Jurkat, Clone E6-1 (cell line): ENCODE measurements around the gene KCNC3.
"Not testable (repeated sequence)": the region's sequence is repeated elsewhere in the genome, so short reads cannot be mapped to it uniquely, and the experiment has no call there.

Experiments
- DNase-seq: peaks from one replicate; pipeline ENCODE4 v3.0.0-alpha.2; 2011; ENCODE audit warnings: low read depth, low spot score
- H3K4me3 ChIP-seq: 2 replicates; pipeline ENCODE4 v1.5.1; 2011; ENCODE audit warnings: mild to moderate bottlenecking, low read length, control low read depth, moderate library complexity

Gene KCNC3

GRCh38 chr19:50357178-50358100 lies 28.3 kb upstream of the KCNC3 start:
- DNase-seq: peak; percentile 72
- peak overlapping the region; percentile 60 for H3K4me3 ChIP-seq

DNA sequence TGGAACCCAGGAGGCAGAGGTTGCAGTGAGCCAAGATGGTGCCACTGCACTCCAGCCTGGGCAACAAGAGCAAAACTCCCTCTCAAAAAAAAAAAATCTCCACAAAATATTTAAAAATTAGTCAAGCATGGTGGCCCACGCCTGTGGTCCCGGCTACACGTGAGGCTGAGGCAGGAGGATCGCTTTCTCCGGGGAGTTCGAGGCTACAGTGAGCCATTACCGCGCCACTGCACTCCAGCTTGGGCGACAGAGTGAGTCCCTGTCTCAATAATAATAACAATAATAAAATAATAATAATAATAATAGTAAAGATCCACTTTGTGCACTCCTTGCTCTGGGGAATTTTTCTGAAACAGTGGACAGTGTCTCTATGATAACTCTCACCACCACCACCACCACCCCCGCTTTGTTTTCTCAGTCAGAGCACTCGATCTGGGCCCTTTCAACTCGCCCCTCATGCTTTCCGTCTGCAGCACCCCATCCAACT lies 27.6 kb upstream of the KCNC3 start:
- no peak overlapping the region for H3K4me3 ChIP-seq
- no peak for DNase-seq

- not testable (repeated sequence) for DNase-seq, H3K4me3 ChIP-seq
Observed at GRCh38 chr19:50353487-50353880, 24.3 kb upstream of the KCNC3 start.

- no peak overlapping the region for H3K4me3 ChIP-seq
- DNase-seq: no peak
Observed at GRCh38 chr19:50352242-50352641, 23.1 kb upstream of the KCNC3 start.

- DNase-seq: no peak
- H3K4me3 ChIP-seq: no peak overlapping the region
Observed at GRCh38 chr19:50349277-50350057, 20.3 kb upstream of the KCNC3 start.

- not testable (repeated sequence) for H3K4me3 ChIP-seq, DNase-seq
Observed at GRCh38 chr19:50347089-50347581, 18.0 kb upstream of the KCNC3 start.

DNA sequence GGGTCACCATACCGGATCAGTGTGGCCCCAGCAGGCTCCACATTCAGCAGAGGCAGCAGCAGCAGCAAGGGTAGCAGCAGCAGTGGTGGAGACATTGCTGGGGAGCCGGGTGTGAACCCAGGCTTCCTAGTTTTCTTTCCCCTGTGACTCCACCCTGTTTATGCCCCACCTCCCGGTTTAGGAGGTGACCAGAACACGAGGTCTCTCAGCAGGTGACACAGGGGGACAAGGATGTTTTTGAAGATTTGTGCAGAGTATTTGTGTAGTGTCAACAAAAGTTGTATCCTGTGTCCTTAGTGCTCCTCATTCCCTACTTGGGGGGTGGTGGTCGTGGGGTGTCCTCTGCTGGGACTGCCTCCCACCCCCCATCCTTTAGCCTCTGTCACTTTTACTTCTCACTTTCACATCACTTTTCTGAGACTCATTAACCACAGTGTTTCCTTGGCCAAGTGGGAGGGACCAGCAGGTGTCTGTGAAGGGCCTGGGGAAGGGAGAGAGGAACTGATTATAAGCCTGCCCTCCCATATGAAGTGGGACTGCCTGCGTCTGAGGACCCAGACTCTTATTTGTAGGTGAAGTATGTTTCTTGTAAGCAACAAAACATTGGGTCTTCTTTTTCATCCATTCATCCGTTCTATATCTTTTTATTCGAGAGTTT lies 15.6 kb upstream of the KCNC3 start:
- no peak overlapping the region for H3K4me3 ChIP-seq
- DNase-seq: no peak

GRCh38 chr19:50341091-50341564 lies 12.0 kb upstream of the KCNC3 start:
- DNase-seq: no peak

GRCh38 chr19:50340331-50340730 lies 11.2 kb upstream of the KCNC3 start:
- H3K4me3 ChIP-seq: no peak overlapping the region
- DNase-seq: no peak

More at GRCh38 chr19:50341091-50341564, 12.0 kb upstream of the KCNC3 start:
- no peak overlapping the region for H3K4me3 ChIP-seq

DNA sequence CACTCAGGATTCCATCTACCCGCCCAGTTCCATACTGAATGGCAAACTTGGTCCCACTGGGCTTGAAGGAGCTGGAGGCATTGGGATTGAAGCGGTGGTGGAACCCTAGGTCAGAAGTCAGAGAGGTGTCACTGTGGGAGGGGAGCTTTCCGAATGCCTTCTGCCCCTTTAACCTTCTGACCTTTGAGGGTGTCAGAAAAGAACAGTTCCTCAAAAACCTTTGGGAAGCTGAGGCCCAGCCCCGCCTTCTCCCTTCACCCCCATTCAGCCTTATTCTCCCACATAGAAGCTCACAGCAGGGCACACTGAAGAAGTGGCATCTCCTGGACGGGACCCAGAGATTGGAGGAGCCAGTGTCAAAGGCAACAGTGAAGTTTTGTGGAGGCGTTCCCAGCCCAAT lies 7.9 kb upstream of the KCNC3 start:
- not testable (repeated sequence) for H3K4me3 ChIP-seq, DNase-seq

DNA sequence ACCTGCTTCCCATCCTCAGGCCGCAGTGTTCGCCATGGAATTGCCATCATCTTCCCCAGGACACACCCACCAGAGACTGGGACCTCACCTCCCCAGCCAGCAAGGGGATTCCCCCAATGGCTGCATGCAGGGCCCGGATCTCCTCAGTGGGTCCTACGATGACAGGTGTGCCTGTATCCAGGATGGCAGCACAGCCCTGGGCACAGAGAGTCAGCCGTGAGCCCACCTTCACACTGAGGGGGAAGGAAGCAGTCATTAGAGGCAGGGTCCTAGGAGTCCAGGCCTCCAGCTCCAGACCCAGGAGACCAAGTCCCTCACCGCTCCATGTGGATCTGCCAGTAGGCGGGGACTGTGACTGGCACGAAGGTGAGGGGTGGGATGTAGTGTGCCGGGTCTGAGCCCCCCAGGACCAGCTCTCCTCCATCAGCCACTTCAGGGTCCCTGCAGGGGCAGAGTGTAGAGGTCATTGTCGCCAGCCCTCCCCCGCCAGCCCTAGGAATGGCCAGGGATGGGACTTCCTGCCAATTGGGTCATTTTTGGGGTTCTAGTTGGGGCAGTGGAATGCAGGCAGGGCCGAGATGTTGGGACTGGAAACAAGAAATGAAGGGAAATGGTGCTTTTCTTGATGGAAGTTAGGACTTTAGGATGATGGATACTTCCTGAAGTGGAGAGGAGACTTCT lies 5.7 kb upstream of the KCNC3 start:
- no peak for DNase-seq
- H3K4me3 ChIP-seq: no peak overlapping the region

DNA sequence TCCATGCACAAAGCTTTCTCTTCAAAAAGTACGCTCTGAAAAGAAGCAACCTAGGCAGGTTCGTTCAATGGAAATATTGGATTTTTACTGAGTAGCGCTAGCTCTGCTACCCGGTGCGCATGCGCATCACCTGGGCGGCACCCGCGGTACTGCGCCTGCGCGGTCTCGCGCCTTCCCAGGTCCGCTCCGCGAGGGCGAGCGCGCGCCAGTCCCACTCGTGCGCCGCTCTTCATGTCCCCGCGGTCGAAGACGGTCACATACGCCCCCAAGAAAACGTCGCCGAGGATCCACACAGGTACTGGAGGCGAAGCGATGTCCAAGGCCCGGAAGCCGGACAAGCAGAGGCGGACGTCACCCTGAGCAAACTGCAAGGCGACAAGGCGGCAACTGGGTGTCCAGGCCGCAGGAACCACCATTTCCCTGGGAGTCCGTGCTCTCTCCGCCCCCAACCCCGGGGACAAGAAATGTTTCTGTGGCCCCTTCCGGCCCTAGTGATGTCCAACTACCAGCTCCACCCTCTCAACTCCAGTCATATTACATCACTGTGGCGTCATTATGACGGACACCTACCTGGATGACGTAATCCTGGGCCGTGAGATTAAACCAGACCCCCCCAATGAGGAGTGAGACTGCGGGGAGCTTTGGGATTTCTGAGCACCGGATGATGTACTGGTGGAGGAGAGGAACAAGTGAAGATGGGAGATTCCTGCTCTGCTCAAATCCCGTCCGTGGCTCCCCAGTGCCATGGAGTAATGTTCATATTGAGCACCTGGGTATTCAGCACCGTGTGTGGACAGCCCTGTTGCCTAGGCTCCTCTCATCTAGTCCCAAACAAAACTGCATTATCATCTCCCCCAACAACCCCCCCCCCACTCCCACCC lies 4.8 kb upstream of the KCNC3 start:
- DNase-seq: no peak
- H3K4me3 ChIP-seq: no peak overlapping the region

DNA sequence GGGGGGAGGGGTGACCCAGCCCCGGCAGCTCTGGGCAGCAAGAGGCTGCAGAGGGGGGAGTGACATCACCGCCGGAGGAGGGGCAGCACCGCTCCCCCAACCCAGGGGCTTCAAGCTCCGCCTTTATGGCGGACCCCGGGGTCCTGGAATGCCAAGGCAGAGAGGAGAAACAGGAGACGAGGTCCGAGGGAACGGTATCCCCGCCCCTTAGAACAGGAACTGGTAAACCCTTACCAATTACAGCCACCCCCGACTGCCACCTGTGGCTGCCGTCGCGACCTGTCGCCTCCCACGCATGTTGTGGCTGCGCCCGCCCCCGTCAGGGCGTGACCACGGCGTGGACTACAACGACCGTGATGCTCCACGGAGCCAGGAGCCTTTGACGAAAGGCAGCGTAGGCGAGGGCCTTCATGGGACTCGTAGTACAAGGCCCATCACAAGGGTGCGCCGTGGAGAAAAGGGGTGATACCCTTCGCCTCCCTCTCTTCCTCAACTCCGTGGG lies 4.1 kb upstream of the KCNC3 start:
- no peak for DNase-seq
- H3K4me3 ChIP-seq: no peak overlapping the region

GRCh38 chr19:50332244-50333038 lies 3.3 kb upstream of the KCNC3 start:
- no peak for DNase-seq
- no peak overlapping the region for H3K4me3 ChIP-seq

DNA sequence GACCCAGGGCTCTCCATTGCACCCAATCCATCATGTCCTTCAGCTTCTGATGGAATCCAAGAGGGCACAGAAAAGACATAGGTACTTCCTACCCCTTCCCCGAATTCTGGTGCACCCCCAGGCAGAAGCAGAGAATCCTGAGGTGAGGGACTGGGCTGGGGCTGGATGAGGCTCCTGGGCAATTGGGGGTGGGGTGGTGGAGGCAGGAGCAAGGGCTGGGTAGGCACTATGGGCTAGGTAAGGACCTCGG lies 2.7 kb upstream of the KCNC3 start:
- H3K4me3 ChIP-seq: no peak overlapping the region
- no peak for DNase-seq

- H3K4me3 ChIP-seq: peak overlapping the region; percentile 54
- DNase-seq: peak; percentile 46
Observed at GRCh38 chr19:50331221-50331993, 2.2 kb upstream of the KCNC3 start.
